BLaER1 treated with 17β-estradiol and CSF1 and Interleukin-3, amounts not matched to agents 10 nM and 100 nM (cell line): ENCODE data around the gene TTPAL.

Experiments used
- H3K27ac ChIP-seq, 11 experiments: shearing (Covaris generic); formaldehyde crosslinking; 2 replicates each; pipeline ENCODE4 v1.8.1; 2022
- H3K27me3 ChIP-seq, 11 experiments: shearing (Covaris generic); formaldehyde crosslinking; 2 replicates each; pipeline ENCODE4 v1.8.1; 2022
- H3K36me3 ChIP-seq, 11 experiments: shearing (Covaris generic); formaldehyde crosslinking; 2 replicates each; pipeline ENCODE4 v1.8.1; 2022
- H3K4me1 ChIP-seq, 10 experiments: shearing (Covaris generic); formaldehyde crosslinking; 2 replicates each; pipeline ENCODE4 v1.8.1; 2022
- H3K4me2 ChIP-seq, 11 experiments: shearing (Covaris generic); formaldehyde crosslinking; 2 replicates each; pipeline ENCODE4 v1.8.1; 2022
- H3K4me3 ChIP-seq, 10 experiments: shearing (Covaris generic); formaldehyde crosslinking; 2 replicates each; pipeline ENCODE4 v1.8.1; 2022
- H3K9ac ChIP-seq, 11 experiments: shearing (Covaris generic); formaldehyde crosslinking; 2 replicates each; pipeline ENCODE4 v1.8.1; 2022
- H3K9me3 ChIP-seq, 11 experiments: shearing (Covaris generic); formaldehyde crosslinking; replicated peaks in 1 of 11; 2 replicates each; pipeline ENCODE4 v1.8.1; 2022
- H4K20me1 ChIP-seq, 11 experiments: shearing (Covaris generic); formaldehyde crosslinking; 2 replicates each; pipeline ENCODE4 v1.8.1; 2022
- Cebpa-rat ChIP-seq, 11 experiments: shearing (Covaris generic); IDR thresholded peaks; 2 replicates each; pipeline ENCODE4 v1.8.1; 2022

The TTPAL gene

GRCh38 chr20:44517454-44517853, 41.8 kb downstream of the TTPAL start:
- no peak overlapping the region for H3K4me3 ChIP-seq
- no peak for TF ChIP-seq Cebpa-rat (IDR thresholded peaks at IDR 0.05)
- peaks cover 84 to 91% (median 90%) of the 10 kb centered on the region in 11 experiments for H4K20me1 ChIP-seq
- H3K4me1 ChIP-seq, result peaks cover 24 to 46% (median 28%) of the 10 kb centered on the region in 10 experiments
- H3K4me2 ChIP-seq, result no peak overlapping the region
- peak overlapping the region in 1 of 11 experiments; percentile 5; a peak in 1 of 22 replicates for H3K9ac ChIP-seq
- H3K27ac ChIP-seq, result no peak overlapping the region
- no peaks in the 10 kb centered on the region for H3K9me3 ChIP-seq
- no peaks in the 10 kb centered on the region for H3K27me3 ChIP-seq
- peaks cover 20 to 59% (median 35%) of the 10 kb centered on the region in 11 experiments for H3K36me3 ChIP-seq

DNA sequence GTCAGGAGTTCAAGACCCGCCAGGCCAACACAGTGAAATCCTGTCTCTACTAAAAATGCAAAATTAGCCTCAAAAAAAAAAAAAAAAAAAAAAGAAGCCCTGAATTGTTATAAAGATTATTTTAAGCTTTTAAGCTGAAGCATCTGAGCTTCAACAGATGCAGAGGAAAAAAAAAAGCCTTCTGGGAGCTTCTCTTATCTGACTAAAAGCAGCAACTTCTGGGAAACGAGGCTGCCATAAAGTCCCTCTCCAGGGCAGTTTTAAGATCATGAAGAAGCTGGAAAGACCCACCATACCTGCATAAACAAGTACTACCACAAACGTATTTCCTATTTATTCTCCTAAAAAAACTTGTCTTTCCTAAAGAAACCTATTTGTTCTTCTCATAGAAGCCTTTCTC, 42.6 kb downstream of the TTPAL start:
- H3K36me3 ChIP-seq, result peaks cover 13 to 51% (median 27%) of the 10 kb centered on the region in 11 experiments
- H3K27me3 ChIP-seq, result no peaks in the 10 kb centered on the region
- TF ChIP-seq Cebpa-rat (IDR thresholded peaks at IDR 0.05), result no peak
- no peak overlapping the region for H3K4me3 ChIP-seq
- no peak overlapping the region for H3K27ac ChIP-seq
- peaks cover 26 to 49% (median 34%) of the 10 kb centered on the region in 10 experiments for H3K4me1 ChIP-seq
- no peaks in the 10 kb centered on the region for H3K9me3 ChIP-seq
- peaks cover 76 to 83% (median 82%) of the 10 kb centered on the region in 11 experiments for H4K20me1 ChIP-seq
- H3K4me2 ChIP-seq, result 0 out of 22 replicates have a peak overlapping the region, but pooled peaks of 1 of the 11 experiments have one; percentile 15
- H3K9ac ChIP-seq, result no peak overlapping the region

GRCh38 chr20:44520881-44521280, 45.2 kb downstream of the TTPAL start:
- peaks cover 26 to 46% (median 34%) of the 10 kb centered on the region in 10 experiments for H3K4me1 ChIP-seq
- peak overlapping the region; percentile 88 to 98 (median 96); a peak in 21 of 22 replicates for H3K27ac ChIP-seq
- peaks cover 4 to 41% (median 15%) of the 10 kb centered on the region in 11 experiments; a peak in 13 of 22 replicates for H3K36me3 ChIP-seq
- H3K9me3 ChIP-seq, result no peaks in the 10 kb centered on the region
- no peak for TF ChIP-seq Cebpa-rat (IDR thresholded peaks at IDR 0.05)
- no peaks in the 10 kb centered on the region for H3K27me3 ChIP-seq
- peak overlapping the region; percentile 88 to 97 (median 94) for H3K9ac ChIP-seq
- H3K4me2 ChIP-seq, result peak overlapping the region; percentile 87 to 95 (median 92)
- H4K20me1 ChIP-seq, result peaks cover 51 to 57% (median 56%) of the 10 kb centered on the region in 11 experiments
- peak overlapping the region; percentile 80 to 95 (median 94) for H3K4me3 ChIP-seq

DNA sequence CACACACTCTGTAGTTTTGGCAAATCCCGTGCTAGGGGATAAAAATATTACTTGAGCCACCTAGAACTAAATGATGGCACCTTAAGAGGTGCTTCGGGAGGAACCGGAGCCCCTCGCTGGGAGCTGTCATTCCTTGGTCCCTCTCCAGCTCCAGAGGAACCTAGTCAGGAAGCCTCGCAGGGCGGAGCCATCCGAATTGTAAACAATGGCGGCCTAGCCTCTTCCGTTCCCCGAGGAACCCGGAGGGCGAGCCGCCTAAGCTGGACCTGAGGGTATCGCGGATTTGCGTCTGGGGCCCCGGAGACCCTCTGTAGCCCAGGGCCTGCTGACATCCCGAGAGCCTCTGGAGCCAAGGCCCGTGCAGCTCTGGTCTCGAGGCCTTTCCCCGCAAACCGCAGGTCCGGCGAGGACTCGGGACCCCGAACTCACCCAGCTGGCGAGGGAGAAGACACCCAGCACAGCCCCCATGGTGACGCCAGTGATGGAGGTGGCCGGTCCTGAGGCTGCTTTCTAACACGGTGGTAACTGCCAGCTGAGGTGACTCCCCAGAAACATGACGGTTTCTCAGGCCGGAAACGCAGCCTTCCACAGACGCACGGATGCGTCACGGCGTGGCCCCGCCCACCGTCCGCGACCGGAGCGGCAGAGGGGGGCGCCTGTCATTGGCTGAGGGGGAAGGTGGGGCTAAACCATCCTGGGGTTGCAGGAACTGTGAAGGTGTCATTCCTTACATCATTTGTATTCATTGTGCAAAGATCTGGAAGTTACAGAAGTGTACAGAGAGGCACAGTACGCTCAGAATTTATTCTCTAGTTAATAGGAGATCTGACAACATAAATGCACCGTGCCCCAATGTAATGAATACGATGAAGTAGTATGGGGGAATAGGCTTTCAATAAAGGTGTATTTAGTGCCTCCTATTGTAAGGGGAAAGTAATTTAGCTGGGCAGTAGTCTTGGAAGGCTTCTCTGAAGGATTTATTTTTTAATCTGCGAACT, 46.1 kb downstream of the TTPAL start, which contains the start of gene SERINC3:
Gene SERINC3, minus strand, starts transcription at position 587 of the 998 bp plus-strand sequence. Its CDS starts 119 bp downstream, at position 468.
- peaks cover 0 to 35% (median 10%) of the 10 kb centered on the region in 11 experiments; a peak in 12 of 22 replicates for H3K36me3 ChIP-seq
- peak within 1 kb of the TSS; percentile 88 to 97 (median 94) for H3K9ac ChIP-seq
- H4K20me1 ChIP-seq, result peaks cover 44 to 48% (median 47%) of the 10 kb centered on the region in 11 experiments
- 0 out of 22 replicates have a peak, but pooled peaks cover 0 to 1% (median 0%) of the 10 kb centered on the region in 11 experiments for H3K9me3 ChIP-seq
- H3K4me2 ChIP-seq, result peak within 1 kb of the TSS; percentile 87 to 95 (median 92)
- peak within 1 kb of the TSS; percentile 88 to 98 (median 96) for H3K27ac ChIP-seq
- H3K4me3 ChIP-seq, result peak within 1 kb of the TSS; percentile 80 to 95 (median 94)
- H3K4me1 ChIP-seq, result peaks cover 26 to 52% (median 34%) of the 10 kb centered on the region in 10 experiments
- no peak for TF ChIP-seq Cebpa-rat (IDR thresholded peaks at IDR 0.05)
- H3K27me3 ChIP-seq, result no peaks in the 10 kb centered on the region

DNA sequence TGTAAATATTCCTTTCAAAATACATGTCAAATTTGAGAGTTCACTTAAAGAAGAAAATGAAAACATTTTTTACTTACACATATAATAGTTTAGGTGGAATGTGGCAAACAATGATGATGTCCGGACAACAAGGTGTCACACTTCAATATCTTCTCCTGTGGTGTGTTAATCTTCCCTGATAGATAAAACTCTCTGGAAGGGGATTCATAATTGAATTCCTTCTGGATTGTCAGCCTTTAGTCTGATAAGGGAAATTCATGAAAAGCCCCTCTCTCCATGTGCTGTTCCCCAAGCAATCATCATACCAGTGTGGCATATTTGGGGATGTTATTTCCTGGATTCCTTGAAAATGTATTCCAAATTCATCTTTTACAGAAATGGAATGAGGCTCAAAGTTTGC, 47.2 kb downstream of the TTPAL start:
- Histone ChIP-seq H3K9me3 (0 out of 22 replicates have a peak, but pooled peaks cover 0 to 5% (median 0%) of the 10 kb centered on the region in 11 experiments), H3K4me2 (peak overlapping the region in 8 of 11 experiments; percentile 46 to 94 (median 88); a peak in 8 of 22 replicates), H3K4me1 (peaks cover 26 to 45% (median 34%) of the 10 kb centered on the region in 10 experiments), H3K27ac (peak overlapping the region in 1 of 11 experiments; percentile 95; a peak in 1 of 22 replicates), H4K20me1 (peaks cover 33 to 37% (median 36%) of the 10 kb centered on the region in 11 experiments), H3K27me3 (no peaks in the 10 kb centered on the region; a peak in 1 of 22 replicates), H3K9ac (no peak overlapping the region; a peak in 2 of 22 replicates), H3K36me3 (peaks cover 0 to 25% (median 5%) of the 10 kb centered on the region in 11 experiments; a peak in 9 of 22 replicates), H3K4me3 (no peak overlapping the region)
- no peak for TF ChIP-seq Cebpa-rat (IDR thresholded peaks at IDR 0.05)

GRCh38 chr20:44523746-44524145, 48.1 kb downstream of the TTPAL start:
- H3K27ac ChIP-seq, result no peak overlapping the region
- H3K36me3 ChIP-seq, result peaks cover 0 to 17% (median 4%) of the 10 kb centered on the region in 11 experiments; a peak in 8 of 22 replicates
- H3K9ac ChIP-seq, result no peak overlapping the region
- no peak overlapping the region for H3K4me3 ChIP-seq
- peaks cover 26 to 42% (median 33%) of the 10 kb centered on the region in 10 experiments for H3K4me1 ChIP-seq
- peaks cover 26 to 28% (median 27%) of the 10 kb centered on the region in 11 experiments for H4K20me1 ChIP-seq
- H3K27me3 ChIP-seq, result no peaks in the 10 kb centered on the region; a peak in 1 of 22 replicates
- no peak for TF ChIP-seq Cebpa-rat (IDR thresholded peaks at IDR 0.05)
- 0 out of 22 replicates have a peak, but pooled peaks cover 0 to 5% (median 0%) of the 10 kb centered on the region in 11 experiments for H3K9me3 ChIP-seq
- H3K4me2 ChIP-seq, result no peak overlapping the region

DNA sequence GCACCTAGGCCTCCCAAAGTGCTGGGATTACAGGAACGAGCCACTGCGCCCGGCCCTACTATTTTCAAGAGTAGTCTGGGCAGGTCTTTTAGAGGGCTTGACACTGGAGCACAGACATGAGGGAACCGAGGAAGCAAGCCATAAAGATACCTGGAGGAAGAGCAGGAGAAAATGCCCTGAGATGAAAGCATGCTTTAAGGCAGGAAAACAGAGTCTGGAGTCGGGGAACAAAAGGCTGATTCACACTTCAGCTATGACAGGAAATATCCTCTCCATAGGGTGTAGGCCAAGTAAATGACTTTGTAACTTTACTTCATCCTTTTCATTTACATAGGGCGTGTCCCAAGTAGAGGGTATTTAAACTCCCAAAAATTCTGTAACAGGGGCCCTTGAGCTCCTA, 50.5 kb downstream of the TTPAL start:
- Histone ChIP-seq H3K27me3 (peaks cover 0 to 11% (median 4%) of the 10 kb centered on the region in 11 experiments; a peak in 16 of 22 replicates), H3K4me1 (peaks cover 7 to 29% (median 12%) of the 10 kb centered on the region in 10 experiments; a peak in 18 of 20 replicates), H3K4me3 (no peak overlapping the region), H3K27ac (no peak overlapping the region), H3K36me3 (no peaks in the 10 kb centered on the region), H3K4me2 (peak overlapping the region in 2 of 11 experiments; percentile 3 to 15; a peak in 1 of 22 replicates), H3K9ac (no peak overlapping the region), H3K9me3 (0 out of 22 replicates have a peak, but pooled peaks cover 0 to 5% (median 0%) of the 10 kb centered on the region in 11 experiments), H4K20me1 (peaks cover 2 to 5% (median 3%) of the 10 kb centered on the region in 11 experiments; a peak in 14 of 22 replicates)
- TF ChIP-seq Cebpa-rat (IDR thresholded peaks at IDR 0.05), result no peak

DNA sequence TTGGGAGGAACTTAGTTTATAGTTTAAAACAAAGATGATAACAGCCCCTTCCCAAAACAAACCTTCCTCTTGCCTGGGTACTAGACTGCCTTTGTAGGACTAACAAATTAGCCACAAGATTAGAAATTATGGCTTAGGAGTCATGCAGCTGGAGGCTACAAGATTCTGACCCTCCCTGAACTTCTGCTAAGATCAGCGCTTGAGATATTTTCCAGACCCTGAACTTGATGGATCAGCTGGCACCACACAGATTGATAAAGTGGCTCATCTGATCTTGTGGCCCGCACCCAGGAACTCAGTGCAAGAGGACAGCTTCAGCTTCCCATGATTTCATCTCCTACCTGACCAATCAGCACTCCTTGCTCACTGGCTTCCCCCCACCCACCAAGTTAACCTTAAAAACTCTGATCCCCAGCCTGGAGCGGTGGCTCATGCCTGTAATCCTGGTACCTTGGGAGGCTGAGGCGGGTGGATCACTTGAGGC, 52.1 kb downstream of the TTPAL start:
- H3K4me2 ChIP-seq, result no peak overlapping the region
- no peak overlapping the region for H3K27ac ChIP-seq
- no peaks in the 10 kb centered on the region for H4K20me1 ChIP-seq
- H3K4me3 ChIP-seq, result no peak overlapping the region
- H3K36me3 ChIP-seq, result no peaks in the 10 kb centered on the region
- no peak for TF ChIP-seq Cebpa-rat (IDR thresholded peaks at IDR 0.05)
- H3K9me3 ChIP-seq, result 0 out of 22 replicates have a peak, but pooled peaks cover 0 to 5% (median 0%) of the 10 kb centered on the region in 11 experiments
- no peak overlapping the region for H3K9ac ChIP-seq
- H3K27me3 ChIP-seq, result peaks cover 15 to 28% (median 20%) of the 10 kb centered on the region in 11 experiments
- peaks cover 5 to 27% (median 13%) of the 10 kb centered on the region in 10 experiments; a peak in 18 of 20 replicates for H3K4me1 ChIP-seq
